NCI-H2081 treated with DMSO at 0.1 percent for 48 hours (cell line): ENCODE measurements around the gene HDAC10.

ENCODE experiments used
- DNase-seq: peaks from one replicate; lab custom pipeline; 2025; lab: John Stamatoyannopoulos, UW

HDAC10 gene

GRCh38 chr22:50256258-50256862, 5.3 kb upstream of the HDAC10 start:
- DNase-seq: no peak

DNA sequence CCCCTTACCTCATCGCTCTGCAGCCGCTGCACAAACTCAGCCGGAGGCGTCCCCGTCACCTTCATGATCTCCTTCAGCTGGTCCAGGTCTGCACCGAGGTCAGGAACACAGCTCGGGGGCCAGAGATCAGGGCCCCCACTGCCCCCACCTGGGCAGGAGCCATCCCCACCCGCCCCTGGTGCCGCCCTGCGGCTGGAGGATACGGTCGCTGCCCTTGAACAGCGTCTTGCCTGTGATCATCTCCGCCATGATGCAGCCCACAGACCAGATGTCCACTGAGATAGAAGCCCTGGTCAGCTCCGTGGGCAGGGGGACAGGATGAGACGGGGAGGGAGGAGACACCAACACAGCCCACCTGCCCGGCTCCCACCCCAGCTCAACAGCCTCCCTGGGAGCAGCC, 4.5 kb upstream of the HDAC10 start:
- no peak for DNase-seq

DNA sequence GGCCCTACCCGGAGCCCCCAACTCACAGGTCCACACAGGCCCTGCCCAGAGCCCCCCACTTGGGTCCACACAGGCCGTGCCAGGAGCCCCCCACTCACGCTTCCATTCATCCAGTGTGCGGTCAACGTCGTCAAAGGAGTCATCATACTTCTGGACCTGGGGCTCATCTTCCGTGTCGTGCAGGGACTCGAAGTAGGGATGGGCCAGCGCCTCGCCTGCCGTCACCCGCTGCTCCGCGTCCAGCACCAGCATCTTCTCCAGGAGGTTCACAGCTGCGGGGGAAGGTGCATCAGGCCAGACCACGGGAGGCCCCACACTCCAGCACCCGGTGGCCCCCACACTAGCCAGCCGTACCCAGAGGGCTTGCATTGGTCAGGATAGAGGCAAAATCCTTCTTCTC, 4.0 kb upstream of the HDAC10 start:
- no peak for DNase-seq

DNA sequence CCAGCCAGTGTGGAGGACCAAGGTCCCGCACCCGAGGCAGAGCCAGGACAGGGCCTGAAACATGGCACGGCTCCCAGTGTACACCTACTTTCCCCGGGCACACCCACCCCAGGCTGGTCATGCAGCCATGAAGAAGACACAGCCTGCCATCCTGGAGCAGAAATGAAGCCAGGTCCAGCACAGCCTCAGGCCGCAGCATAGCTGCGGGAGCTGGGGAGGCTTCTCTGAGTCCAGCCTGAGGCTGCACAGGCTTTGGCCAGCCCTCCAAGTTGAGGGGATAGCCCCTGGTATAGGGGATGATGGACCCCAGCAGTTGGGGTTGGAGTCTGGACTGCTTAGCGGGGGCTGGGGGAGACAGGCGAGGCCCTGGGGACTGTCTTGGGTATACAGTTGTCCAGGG, 2.9 kb upstream of the HDAC10 start:
- DNase-seq: no peak

GRCh38 chr22:50253046-50253915, 2.2 kb upstream of the HDAC10 start:
- no peak for DNase-seq

GRCh38 chr22:50252082-50253045, 1.3 kb upstream of the HDAC10 start:
- no peak for DNase-seq

GRCh38 chr22:50251477-50252081, 514 bp upstream of the HDAC10 start:
- DNase-seq: no peak

GRCh38 chr22:50250249-50250554, 863 bp downstream of the HDAC10 start:
- DNase-seq: no peak

DNA sequence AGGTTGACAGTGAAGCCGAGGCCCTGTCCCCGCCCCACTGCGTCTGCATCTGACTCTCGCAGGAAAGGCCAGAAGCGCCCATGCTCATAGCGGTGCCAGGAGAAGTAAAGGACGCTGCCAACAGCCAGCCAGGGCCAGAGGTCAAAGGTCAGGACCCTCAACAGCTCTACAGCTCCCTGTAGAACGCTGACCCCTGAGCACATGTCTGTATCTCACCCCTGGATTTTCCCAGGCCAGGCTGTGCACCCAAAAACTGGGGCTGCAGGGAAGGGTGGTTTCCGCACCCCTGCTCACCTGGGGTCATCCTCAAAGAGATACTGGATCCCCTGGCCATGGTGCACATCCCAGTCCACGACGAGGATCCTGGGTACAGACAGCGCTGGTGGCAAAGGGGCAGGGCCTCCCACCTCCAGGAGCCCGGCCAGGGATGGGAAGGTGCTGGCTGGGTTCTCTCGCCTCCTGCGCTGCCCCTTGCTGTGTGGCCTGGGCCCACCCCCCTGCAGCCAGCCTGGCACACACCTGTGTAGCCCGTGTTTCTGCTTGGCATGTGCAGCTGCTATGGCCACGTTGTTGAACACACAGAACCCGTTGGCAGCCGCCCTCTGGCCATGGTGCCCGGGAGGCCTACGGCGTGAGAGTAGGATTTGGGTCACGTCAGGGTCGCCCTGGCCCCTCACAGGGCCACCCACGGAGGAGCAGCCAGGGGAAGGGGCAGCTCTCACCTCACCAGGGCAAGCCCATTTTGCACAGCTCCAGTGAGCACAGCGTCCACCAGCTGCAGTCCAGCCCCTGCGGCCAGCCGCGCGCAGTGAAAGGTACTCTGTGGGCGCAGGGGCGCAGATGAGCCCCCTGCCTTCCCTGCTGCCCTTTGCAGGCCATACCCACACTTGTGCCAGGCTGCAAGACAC, 1.5 kb downstream of the HDAC10 start:
- no peak for DNase-seq

DNA sequence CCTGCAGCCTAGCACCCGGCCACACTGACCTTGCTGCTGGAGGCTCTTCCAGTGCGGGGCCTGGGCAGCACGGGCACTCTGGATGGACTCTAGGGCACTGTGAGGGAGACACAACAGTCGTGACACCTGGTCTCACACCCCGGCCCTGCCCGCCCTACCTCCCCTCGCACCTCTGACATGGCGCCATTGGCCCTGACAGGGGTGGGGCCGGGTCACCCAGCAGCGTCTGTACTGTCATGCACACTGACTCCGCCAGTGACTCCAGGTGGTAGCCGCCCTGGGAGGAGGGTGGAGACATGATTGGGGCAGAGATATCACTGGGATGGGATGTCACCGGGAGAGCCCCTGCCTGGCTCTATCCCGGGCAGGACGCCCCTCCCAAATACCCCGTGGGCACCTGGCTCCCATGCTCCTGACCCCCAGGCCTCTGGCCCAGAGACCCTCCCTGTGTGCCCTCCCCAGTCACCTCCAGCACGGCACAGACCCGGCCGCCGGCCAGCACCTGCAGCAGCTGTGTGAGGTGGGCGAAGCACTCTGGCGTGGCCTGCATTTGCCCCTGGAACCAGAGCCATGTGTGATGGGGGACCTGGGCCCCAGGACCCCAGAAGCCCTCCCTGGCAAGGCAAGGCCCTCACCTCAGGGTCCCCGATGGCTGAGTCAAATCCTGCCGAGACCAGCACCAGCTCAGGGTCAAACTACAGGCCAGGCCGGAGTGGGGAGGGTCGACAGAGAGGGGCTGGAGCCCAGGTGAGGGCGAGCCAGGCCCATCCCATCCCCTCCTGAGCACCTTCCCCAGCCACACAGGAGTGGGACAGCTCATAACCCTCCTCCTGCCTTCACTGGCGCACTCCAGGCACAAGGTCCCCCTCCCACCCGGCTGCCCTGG, 2.6 kb downstream of the HDAC10 start:
- DNase-seq: no peak

DNA sequence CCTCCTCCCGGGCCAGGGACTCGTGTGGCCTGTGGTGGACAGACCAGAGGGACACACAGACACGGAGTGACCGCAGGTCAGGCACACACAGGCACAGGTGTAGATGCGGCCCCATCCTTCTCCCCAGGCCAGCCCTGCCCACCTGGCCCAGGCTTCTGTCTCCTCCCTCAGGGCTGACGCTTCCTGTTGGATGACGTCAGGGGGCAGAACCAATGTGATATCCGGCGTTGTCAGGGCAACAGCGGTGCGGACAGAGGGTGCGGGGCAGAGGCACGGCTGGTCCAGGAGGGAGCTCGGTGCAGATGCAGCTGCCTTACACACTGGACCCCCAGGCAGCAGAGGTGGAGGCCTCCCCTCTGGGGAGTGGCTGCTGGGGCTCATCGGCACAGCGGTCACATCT, 3.3 kb downstream of the HDAC10 start:
- no peak for DNase-seq

DNA sequence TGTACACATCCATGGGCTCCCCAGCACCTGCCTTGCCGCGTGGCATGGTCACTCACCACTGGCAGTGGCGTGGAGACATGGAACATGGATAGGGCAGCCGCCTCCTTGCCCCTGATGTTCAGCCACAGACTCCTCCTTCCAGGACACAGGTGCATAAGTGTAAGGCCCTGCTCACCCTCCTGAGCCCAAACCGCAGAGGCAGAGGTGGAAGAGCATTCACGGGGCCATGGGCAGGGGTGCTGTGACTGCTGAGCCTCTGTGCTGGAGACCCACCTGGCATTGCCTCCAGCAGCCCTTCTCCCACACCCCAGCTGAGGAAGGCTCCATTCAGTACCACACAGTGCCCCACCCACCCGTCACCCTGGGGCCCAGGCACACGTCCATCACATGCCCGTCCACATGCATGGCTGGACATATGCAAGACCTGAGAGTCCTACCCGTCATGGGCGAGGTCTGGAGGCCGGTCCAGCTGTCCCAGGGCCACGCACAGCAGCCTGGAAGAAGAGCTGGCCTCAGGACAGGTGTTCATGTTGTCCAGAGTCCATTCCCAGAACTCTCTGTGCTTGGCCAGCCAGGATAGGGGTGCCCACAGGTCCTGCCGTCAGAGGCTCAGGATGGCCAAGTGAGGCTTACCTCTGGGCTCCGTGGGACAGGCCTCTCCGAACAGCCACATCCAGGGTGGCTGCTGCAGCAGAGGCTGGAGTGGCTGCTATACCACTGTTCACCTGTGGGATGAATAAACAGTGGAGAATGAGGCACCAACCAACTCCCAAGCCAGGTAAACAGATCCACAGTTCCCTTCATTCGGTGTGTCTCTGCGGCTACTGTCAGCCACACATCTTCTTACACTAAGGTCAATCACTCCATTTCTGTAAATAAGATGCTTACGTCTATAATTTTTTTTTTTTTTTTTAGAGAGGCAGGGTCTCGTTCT, 4.6 kb downstream of the HDAC10 start:
- no peak for DNase-seq

DNA sequence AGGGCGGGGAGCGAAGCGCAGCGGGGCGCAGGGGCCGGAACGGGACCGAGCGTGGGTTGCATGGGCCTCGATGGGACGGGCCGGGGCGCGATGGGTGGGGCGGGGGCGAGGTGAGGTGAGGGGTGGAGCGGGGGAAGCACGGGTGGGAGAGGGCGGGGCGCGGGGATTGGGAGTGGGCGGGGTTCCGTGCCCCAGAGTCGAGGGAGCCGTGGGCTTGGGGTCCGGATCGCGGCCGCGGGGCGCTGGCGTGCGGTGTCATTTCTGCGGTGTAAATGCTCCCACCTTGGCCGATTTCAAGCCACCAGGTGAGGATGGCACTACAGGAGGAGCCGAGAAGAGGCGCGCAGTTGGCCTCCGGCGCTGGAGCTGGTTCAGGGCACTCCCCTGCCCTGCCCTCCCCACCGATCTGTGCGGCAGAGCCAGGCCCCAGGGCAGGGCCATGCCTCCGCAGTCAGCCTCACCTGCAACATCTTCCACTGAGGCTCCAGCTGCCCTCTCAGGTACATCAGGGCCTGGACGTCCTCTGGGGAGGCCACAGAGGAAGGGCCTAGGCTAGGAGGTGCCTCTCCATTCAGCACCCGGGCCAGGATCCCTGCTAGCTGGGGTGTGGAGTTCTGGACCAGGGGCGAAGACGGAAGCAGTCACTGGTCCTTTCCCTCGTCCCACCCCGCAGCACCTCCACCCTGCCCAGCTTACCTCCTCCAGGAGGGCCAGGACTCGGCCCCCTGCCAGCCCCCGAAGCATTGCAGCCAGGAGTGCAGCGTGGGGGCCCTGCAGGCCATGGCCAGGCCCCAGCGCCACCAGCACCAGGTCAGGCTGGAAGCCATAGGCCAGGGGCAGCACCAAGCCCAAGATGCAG, 5.6 kb downstream of the HDAC10 start:
- DNase-seq: no peak

DNA sequence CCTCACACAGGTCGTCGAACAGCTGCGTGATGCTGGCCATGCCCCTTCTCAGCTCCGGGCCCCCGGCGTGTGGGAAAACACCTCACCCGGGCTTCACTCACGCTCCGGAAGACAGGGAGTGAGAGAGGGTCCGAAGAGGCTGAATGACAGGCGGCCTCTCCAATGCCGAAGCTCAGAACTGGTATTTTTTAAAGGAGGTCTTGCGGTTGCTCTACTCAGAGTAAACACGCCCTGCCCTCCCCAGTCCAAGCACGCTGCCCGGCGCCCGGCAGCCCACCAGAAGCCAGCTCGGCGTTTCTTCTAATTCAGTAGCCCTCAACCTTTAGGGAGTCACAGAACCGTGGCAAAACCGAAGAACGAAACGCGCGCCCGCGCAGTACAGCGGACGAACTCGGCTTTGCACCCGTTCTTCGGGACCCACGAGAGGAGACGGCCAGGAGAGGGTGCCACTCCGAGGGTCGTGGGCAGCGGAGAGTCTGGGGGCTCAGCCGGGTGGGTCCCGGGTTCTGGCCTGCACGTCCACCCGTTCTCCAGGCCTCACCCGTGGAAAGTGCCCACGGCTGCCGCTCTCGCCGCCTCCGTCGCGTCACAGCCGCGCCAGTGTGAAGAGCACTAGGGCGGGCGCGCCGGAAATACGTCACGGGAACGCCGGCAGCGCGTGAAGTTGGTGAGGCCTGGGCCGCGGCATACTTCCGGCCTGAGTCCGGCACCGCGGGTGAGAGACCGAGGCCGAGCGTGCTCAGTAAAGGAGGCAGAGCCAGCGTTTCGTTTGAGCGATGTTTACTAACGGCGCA, 6.4 kb downstream of the HDAC10 start, which contains the start of gene TUBGCP6:
TSS of gene TUBGCP6 (minus strand) at position 604 of the 794 bp plus-strand sequence. CDS start at position 40, 564 bp downstream.
- peak; percentile 18 for DNase-seq

DNA sequence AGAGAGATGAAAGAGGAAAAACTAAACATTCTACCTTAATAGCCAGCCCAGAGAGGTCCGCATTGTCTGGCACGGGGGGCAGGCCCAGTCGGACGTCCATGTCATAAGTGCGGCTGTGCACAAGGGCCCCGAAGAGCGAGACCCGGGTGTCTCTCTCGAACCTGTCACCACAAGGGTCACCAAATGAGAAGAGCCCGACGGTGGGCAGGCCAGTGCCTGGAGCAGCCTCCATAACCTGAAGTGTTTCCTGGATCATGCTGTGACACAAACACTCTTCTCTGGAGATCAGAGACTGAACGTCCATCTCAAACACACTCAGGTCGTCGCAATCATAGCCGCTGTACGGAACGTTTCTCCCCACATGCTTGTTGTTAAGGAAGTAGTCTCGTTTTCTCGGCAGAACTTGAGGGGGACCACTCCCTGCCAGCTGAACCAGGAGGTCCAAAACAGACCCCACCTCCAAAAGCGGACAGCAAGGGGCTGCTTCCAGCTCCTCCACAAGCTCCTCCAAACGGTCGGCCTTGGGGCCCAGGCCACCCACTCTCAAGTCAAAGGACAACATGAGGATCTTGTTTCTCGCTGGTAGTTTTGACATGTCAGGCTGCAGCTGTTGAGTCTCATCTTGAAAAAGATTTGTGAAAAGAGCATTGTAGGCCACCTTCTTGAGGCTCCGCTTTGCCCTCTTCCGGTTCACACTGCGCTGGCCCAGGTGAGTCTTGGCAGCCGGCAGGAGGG, 7.2 kb downstream of the HDAC10 start:
- DNase-seq: no peak

DNA sequence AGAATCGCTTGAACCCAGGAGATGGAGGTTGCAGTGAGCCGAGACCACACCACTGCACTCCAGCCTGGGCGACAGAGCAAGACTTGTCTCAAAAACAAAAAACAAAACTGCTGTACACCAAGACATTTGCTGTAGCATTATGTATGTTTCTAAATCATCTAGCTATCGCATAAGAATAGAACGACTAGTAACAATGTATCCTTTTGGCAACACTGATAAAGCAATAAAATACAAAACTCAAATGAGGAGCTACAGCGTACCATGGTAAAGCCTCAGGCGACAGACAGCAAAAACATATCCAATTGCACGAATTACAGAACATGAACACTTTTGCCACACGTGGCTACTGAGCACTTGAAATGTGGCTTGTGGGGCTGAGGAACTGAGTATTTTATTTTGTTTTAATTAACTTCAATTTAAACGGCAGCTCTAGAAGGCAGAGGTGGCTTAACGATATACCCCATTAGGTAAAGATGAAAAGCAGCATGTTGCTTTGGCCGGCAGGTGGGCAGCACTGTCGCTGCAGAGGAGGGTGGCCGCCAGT, 8.6 kb downstream of the HDAC10 start:
- no peak for DNase-seq
